GM21619 (cell line): Measurements from ENCODE around the gene AGTRAP.

Source experiments
- ATAC-seq: cut with Tn5 transposase; IDR thresholded peaks from one replicate; pipeline ENCODE4 v1.9.1; 2021; ENCODE audit not compliant: unreplicated experiment

The AGTRAP gene

DNA sequence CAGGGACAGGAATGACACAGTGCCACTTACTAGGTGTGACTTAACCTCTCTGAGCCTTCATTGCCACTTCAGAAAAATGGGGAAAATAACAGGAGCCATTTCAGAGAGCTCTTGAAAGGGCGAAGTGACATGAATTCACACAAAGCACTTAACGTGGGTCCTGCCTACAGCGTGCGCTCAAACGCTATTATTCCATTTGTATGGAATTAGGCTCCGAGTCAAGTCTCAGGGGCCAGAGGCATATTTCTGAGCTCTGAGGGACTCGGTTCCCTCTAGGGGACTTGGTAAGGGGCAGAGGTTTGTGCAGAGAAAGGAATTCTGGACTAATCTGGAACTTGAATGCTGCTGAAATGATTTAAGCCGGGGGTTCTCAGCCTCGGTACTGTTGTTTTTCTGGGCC, 30.3 kb upstream of the AGTRAP start:
- ATAC-seq: no peak

DNA sequence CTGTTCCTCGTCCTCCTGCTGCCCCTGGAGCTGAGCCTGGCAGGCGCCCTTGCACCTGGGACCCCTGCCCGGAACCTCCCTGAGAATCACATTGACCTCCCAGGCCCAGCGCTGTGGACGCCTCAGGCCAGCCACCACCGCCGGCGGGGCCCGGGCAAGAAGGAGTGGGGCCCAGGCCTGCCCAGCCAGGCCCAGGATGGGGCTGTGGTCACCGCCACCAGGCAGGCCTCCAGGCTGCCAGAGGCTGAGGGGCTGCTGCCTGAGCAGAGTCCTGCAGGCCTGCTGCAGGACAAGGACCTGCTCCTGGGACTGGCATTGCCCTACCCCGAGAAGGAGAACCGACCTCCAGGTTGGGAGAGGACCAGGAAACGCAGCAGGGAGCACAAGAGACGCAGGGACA, 29.6 kb upstream of the AGTRAP start:
- no peak for ATAC-seq

DNA sequence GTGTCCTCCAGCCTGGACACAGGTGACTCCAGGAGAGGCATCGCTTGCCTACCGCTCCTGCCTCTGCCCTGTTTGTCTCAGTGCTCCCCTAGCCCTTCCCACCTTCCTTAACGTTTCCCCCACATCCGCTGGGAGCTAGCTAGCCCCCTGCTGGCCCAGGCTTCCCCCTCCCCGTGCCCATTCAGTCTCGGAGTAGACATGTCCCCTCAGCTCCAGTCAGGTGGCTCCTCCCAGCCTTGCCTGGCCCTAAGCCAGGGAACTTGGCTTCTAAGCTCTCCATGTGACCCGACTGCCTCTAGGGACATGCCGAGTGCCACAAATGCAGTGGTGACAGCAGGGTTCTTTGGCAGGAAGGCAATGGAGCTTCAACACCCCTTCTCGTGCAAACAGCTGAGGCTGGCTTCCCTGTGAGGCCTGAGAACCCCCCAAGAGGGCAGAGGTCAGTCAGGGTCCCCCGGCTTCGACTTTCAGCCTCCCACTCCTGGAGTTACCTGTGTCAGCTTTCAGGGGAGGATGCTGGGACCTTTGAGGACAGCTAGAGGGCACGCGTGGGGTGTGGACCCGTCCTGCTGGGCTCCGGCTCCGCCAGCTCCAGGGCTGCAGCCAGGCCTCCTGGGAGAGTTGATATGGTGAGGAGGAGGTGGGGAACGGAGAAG, 28.2 kb upstream of the AGTRAP start:
- no peak for ATAC-seq

DNA sequence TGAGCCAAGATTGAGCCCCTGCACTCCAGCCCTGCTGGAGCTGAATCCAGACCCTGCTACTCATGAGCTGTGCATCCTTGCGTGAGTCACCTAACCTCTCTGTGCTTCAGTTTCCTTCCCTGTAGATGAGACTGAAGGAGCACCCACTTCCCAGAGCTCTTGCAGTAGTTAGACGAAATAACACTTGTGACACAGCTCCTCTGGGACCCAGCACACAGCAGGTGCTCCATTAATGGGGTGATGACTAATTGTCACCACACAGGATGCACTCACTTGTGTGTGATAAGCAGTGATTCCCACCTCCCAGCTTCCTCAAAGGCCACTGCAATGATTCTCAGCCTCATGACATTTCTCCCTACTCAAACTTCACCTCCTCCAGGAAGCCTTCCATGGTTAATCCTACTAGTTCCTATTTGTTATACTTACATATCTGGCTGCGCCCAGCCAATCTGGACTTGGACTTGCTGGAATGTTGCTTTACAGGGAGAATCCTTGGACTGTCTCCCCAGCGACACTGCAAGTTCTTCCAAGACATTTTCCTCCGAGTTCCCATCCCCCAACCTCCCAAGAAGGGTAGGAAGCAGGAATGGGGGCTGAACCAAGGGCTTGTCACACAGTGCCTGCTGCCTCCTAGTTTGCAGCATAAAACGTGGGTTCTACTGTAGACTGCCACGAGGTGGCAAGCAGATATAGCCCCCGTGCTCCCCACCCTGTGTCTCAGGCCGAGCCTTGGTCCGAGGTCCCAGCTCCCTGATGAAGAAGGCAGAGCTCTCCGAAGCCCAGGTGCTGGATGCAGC, 27.2 kb upstream of the AGTRAP start:
- ATAC-seq: no peak

DNA sequence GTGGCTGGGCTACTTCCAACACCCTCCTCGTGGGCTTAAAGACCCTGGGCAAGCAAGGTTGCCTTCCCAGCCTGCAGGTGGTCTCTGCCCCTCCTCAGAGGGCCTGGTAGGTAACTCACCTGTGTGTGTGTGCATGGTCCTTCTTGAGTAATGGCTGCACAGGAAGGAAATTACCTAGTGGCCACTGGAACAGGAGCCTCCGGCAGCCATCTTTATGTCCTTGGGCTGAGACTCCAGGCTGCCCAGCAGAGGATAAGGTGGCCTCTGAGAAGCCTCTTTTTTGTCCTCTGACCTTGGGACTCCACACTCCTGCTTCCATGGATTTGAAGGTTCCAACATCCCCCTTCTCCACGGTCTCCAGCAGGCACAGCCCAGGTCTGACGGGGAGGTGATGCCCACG, 24.4 kb upstream of the AGTRAP start:
- no peak for ATAC-seq

DNA sequence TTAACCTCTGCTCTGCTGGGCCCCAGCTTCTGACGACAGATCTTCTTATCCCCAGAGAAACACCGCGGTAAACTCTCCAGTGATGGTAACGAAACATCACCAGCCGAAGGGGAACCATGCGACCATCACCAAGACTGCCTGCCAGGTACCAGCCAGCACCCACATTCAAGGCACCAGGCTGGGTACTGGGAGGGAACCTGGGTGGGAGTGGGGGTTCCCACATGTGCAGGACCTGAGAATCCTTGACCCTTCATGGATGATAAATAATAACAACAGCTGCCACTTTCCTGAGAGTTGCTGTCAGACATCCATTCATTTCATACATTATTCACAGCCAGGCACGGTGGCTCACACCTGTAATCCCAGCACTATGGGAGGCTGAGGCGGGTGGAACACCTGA, 23.7 kb upstream of the AGTRAP start:
- ATAC-seq: no peak

DNA sequence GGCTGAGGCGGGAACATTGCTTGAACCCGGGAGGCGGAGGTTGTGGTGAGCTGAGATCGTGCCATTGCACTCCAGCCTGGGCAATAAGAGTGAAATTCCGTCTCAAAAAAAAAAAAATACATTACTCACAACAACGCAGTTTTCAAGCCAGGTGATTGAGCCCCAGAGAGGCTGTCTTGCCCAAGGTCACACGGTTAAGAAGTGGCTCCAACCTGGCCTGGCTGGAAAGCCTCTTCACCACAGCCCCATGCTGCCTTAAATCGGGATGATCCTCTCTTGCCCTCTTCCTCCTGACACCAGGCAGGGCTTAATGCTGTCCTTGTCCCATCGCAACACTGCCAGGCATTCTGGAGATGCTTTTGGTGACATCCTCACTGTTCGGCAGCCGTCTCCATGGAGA, 22.8 kb upstream of the AGTRAP start:
- ATAC-seq: no peak

DNA sequence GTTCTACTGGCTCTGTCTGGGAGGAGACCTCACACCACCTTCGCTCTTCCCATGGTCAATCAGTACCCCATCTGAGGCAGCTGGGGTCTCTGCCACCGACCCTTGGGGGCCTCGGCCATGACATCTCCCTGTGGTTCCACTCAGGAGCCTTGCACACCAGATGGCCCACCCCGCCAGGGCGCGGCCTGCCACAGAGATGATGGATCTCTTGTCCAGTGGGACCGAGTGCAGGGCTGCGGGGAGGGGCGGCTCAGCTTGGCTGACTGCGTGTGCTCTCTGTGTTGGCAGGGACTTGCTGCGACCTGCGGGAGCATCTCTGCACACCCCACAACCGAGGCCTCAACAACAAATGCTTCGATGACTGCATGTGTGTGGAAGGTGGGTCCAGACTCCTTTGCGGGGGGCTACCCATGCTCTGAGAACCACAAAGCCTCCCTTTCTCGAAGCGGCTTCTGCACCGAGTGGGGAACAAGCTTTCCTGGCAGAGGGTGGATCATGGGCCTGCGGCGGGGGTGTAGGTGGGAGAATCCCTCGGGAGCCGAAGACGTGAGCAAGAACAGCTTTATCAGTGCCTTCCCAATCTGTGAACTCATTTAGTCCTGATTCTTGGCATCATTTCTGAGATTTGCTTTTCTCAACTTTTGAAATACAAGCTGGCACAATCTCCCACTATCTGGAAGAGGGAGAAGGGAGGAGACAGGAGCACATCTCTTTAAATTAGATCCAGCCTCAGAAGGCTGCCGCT, 20.9 kb upstream of the AGTRAP start:
- no peak for ATAC-seq

DNA sequence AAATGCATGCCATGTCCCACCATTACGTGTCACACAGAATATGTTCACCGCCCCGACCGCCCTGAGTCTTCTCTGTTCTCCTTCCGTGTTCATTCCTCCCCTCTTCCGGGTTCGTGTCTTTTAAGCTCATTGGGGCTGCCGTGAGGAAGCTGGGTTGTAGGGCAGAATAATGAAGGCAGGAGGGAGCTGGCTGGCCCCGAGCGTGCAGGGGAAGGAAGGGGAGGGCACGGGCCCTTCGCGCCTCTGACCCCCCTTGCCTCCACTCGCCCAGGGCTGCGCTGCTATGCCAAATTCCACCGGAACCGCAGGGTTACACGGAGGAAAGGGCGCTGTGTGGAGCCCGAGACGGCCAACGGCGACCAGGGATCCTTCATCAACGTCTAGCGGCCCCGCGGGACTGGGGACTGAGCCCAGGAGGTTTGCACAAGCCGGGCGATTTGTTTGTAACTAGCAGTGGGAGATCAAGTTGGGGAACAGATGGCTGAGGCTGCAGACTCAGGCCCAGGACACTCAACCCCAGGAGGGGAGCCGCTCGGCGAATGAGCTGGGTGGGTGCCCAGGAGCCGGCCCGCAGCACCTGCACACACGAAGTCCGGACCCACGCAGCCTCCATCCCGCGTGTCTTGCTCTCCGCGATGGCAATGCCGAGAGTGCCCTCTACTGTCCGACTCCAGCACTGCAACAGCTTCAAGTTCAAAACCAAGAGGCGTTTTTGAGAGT, 16.5 kb upstream of the AGTRAP start:
- ATAC-seq: peak; percentile 51

DNA sequence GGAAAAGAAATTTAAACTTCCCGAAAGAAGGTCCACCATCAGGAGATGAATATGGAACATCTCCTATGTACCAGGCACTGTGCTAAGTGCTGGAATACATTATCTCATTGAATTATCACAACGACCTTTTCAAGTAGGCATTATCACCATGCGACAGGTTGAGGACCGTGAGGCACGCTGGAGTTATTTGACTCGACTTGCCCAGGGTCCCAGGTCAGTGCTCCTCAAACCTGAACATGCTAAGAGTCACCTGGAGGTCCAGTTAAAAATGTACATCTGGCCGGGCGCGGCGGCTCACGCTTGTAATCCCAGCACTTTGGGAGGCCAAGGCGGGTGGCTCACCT, 15.9 kb upstream of the AGTRAP start:
- ATAC-seq: no peak

DNA sequence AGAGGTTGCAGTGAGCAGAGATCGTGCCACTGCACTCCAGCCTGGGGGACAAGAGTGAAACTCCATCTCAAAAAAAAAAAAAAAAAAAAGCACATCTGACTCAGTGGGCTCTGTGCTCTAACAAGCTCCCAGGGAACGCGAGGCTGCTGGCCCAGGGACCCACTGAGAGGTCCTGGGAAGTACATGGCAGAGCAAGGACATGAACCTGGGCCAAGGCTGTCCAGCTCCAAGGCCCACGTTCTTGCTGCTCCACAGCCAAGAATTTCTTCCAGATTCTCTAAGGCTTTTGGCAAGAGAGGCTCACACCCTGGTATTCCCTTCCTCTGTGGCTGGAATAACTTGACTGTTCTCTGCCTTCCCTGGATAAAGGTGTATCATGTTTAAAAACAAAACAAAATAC, 15.4 kb upstream of the AGTRAP start:
- no peak for ATAC-seq

DNA sequence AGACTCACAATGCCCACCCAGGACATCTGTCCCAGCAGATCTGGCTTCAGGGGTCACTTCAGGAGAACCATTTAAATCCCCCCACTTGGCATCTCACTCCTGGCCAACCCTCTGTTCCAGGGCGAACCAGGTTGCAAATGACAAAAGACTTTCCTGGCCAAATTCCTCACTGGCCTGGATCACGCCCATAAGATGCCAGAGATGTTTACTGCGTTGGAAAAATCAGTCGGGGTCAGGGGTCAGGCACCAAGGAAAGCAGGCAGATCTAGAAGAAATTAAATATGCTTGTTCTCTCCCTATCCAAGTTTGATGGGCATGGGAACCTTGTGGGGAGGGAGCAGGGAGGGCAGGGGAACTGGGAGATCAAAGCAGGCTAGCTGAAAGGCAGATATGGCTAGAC, 14.6 kb upstream of the AGTRAP start:
- no peak for ATAC-seq

DNA sequence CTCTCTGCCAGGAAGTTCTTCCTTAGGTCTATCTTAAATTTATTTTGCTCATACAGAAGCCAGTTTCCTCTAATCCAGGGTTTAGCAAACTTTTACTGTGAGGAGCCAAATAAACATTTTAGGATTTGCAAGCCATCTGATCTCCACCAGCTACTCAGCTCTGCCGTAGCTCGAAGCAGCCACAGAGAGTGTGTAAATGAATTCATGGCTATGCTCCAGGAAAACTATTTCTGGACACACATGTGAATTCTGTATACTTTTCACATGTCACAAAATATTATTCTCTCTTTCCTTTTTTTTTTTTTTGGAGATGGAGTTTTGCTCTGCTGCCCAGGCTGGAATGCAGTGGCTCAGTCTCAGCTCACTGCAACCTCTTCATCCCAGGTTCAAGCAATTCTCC, 13.4 kb upstream of the AGTRAP start:
- no peak for ATAC-seq

DNA sequence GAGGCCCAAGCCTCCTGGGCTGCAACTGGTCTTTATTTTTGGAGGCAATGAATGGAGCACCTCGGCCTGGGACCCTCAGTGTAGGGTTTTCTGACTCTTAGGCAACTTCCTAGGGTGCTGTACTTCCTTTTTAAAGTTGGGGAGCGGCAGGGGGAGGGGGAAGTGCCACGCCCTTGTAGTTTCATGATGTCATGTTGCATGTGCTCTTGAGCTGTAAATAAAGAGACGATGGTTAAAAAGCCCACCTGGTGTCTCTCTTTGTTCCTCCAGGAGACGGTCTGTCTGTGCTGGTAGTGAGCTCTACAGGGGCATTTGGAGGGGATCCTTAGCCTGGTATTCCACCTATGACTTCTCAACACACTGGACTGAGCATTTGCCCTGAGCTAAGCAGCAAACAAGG, 10.3 kb upstream of the AGTRAP start:
- ATAC-seq: no peak

DNA sequence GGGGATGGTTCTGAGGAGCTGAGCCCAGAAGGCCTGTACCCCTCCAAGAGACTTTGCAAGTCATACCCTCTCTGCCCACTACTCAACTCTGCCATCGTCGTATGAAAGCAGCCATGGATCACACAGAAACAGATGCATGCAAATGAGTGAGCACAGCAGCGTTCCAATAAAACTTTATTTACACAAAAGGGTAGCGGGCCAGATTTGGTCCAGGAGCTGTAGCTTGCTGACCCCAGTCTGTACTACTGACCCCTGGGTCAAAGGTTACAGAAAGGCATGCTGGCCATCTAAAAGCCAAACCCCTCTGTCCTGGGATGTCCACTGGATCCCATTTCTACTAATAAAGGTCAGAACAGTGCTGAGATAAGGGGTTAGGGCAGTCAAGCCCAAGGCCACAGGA, 8.8 kb upstream of the AGTRAP start:
- ATAC-seq: no peak

DNA sequence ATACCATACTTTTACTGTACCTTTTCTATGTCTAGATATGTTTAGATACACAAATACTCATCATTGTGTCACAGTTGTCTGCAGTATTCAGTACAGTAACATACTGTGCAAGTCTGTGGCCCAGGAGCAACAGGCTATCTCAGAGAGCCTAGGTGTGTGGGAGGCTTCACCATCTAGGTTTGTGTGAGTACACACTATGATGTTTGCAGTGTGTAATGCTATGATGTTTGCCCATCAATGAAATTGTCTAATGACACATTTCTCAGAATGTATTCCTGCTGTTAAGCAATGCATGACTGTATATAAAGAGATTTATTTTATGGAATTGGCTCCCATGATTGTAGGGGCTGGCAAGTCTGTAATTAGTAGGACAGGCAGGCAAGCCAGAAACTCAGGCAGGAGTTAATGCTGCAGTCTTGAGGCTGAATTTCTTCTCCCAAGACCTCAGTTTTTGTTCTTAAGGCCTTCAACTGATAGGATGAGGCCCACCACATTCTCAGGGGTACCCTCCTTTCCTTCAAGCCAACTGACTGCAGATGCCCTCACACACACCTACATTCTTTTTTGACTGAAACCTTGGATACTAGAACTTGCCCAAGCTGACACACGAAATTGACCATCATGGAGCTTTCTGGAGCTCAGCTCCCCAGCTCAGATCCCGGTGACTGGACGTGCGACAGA, 7.7 kb upstream of the AGTRAP start:
- no peak for ATAC-seq

DNA sequence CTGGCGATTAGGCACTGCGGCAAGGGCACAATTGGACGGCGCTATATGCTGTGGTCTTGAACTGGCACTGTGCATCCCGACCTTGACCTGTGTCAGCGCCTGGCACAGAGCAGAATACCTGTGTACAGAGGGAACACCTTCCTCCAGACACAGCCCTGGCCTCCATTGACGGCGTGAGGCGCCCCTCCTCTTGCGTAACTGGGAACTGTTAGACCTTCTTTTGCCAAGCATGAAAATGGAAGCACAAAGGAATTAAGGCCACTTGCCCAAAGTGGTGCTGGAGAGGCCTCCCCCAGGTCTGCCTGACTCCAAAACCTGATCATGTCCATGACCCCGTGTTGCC, 6.8 kb upstream of the AGTRAP start:
- no peak for ATAC-seq

DNA sequence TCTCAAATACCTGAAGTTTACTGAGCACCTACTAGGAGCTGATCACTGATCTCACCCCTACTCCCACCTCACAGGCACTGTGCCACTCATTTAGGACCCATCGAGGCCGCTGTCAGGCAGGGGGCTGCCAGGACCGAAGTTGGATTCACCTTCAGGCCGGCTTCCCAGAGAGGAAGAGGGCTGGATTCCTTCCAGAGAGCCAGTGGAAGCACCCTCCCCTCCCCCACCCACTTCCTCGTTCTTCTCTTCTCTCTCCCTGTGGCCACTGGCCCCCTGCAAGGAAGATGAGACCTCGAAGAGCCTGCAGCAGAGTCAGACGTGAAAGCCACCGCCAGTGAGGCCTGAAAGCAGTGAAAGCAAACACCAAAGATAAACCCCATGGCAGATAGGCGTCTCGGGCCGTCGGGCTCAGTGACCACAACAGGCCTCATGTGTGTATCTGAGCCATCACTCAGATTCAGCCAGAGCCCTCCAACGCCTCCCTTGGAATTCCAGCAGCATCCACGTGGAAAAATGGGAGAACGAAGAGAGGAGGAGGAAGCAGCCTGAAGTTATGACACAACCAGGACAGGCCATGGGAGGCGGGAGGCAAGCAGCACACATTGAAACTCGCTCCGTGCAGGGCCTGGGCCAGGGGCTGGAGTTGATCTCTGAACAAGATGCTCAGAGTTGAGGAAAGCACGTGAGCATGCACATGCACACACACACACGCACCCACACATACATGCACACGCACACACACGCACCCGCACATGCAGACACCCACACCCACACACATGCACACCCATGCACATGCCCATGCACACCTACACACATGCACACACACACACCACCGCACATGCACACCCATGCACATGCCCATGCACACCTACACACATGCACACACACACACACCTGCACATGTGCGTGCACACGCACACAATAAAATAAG, 6.2 kb upstream of the AGTRAP start:
- ATAC-seq: no peak

DNA sequence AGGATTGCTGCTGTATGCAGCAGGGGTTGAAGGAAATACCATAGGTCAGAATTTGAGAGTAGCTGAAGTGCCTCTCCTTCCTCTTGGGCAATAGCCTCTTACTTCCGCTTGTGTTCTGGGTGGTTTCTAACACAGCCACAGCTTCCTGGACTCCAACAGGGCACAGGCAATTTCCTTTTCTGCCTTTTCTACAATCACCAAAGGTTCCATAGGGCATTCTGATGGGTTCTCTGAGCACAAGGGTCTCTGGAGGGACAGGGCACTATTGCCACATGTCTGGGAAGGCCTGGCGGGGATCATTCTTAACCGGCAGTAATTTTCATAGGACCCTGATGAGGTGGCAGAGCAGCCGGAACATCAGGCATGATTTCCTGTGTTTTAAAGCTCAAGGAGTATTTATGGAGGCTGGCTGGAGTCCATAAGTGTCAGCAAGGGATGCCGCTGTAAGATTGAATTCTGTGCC, 5.5 kb upstream of the AGTRAP start:
- no peak for ATAC-seq

DNA sequence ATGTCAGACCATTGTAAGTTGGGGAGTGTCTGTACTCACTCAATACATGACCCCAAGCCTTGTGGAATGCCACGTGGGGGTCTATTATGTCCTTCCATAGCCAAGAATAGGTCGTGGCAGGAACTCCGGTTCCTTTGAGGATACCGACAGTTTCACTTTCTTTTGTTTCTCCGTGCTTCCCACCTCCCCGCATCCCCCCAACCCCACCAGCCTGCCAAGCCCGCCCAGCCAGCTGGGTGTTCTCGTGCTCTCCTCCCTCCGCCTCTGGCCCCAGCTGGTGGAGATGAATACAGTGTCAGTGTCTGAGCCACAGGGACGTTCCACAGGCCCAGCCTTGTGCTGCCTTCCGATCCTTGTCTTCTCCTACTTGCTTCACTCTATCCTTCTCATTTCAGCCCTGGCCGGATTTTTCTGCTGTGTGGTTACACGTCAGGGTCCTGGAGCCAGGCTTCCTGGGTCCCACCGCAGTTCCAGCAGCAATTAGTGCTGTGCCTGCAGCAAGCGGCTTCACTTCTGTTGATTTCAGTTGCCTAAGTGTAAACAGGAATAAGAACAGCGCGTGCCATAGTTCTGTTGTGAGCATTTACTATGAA, 4.1 kb upstream of the AGTRAP start:
- ATAC-seq: no peak
